SK-N-SH (cell line): Measurements from ENCODE around the gene PEX12.

Experiments
- CTCF ChIP-seq: fragments of 200-600 bp; sonication (generic); IDR thresholded peaks from 2 replicates; pipeline ENCODE4 v1.6.1; 2017; ENCODE audit warnings: antibody characterized with exemption, mild to moderate bottlenecking, moderate library complexity
- EP300 ChIP-seq, 2 experiments: IDR thresholded peaks; 2 replicates each; pipeline versions ENCODE4 v1.4.0 to v1.6.1; 2012; ENCODE audit warnings: borderline replicate concordance in 1 of 2, low read depth in 1 of 2, low read length in 1 of 2
- GATA2 ChIP-seq: sonication (generic); formaldehyde crosslinking; IDR thresholded peaks from 2 replicates; pipeline ENCODE4 v1.5.0; 2020; ENCODE audit warnings: mild to moderate bottlenecking, missing genetic modification reagents
- NRF1 ChIP-seq: IDR thresholded peaks from 2 replicates; pipeline ENCODE4 v1.6.1; 2012; ENCODE audit warnings: low read depth, mild to moderate bottlenecking, low read length
- POLR2AphosphoS5 ChIP-seq: IDR thresholded peaks from 2 replicates; pipeline ENCODE4 v1.6.1; 2012; ENCODE audit warnings: low read depth, low read length
- RCOR1 ChIP-seq: fragments of 150-350 bp; IDR thresholded peaks from 2 replicates; pipeline ENCODE4 v1.6.1; 2017; ENCODE audit warnings: antibody characterized with exemption, low read length
- SMC3 ChIP-seq: IDR thresholded peaks from 2 replicates; pipeline ENCODE4 v1.6.1; 2012; ENCODE audit warnings: low read depth, low read length, improper control_type of control experiment
- YY1 ChIP-seq: IDR thresholded peaks from 2 replicates; pipeline ENCODE4 v1.4.0; 2012; ENCODE audit warnings: low read depth, mild to moderate bottlenecking
- TF ChIP-seq, protein P1 (sequence below): IDR thresholded peaks from 2 replicates; pipeline ENCODE4 v1.4.0; 2012; ENCODE audit warnings: low read depth

DNA sequence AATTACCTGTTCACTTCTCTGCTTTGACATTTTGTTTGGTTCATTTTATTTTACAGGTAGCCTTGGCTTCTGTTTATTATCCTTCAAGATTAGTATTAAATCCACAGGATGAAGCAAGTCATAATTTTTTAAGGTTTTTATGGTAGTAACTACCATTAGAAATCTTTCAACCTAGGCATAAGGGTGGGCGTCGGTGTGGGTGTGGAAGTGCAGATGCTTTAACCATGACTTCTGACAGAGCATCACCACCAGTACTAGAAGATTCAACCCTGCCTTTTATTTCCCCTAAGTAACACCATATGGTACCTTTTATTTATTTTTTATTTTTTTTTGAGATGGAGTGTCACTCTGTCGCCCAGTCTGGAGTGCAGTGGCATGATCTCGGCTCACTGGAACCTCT is 31.5 kb upstream of the PEX12 start:
- no peak for TF ChIP-seq POLR2AphosphoS5
- no peak for TF ChIP-seq NRF1
- no peak for TF ChIP-seq CTCF
- TF ChIP-seq YY1 = no peak
- TF ChIP-seq EP300 (IDR thresholded peaks at IDR 0.05; ENCODE audit: borderline replicate concordance in 1 of 2, low read depth in 1 of 2, low read length in 1 of 2) = no peak
- no peak for TF ChIP-seq GATA2 (CRISPR knock-in tag)
- TF ChIP-seq RCOR1 = no peak
- TF ChIP-seq, protein P1, sequence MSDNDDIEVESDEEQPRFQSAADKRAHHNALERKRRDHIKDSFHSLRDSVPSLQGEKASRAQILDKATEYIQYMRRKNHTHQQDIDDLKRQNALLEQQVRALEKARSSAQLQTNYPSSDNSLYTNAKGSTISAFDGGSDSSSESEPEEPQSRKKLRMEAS = no peak
- no peak for TF ChIP-seq SMC3
